Activated CD8-positive, alpha-beta memory T cell treated with anti-CD3 and anti-CD28 coated beads, Interleukin-2, amount 50 U/mL, for 1 hour (primary cell): Measurements from ENCODE around the gene GORASP1.

ENCODE experiments used
- DNase-seq: peaks from one replicate; pipeline ENCODE4 v3.0.0-alpha.2; 2020; ENCODE audit errors: extremely low read depth

Gene GORASP1

GRCh38 chr3:39102504-39103323, 4.7 kb downstream of the GORASP1 start:
- DNase-seq, result no peak

- no peak for DNase-seq
Measured at GRCh38 chr3:39101022-39101689, 6.3 kb downstream of the GORASP1 start.

GRCh38 chr3:39100500-39100886, 6.9 kb downstream of the GORASP1 start:
- DNase-seq, result no peak

GRCh38 chr3:39099738-39100499, 7.5 kb downstream of the GORASP1 start:
- DNase-seq, result no peak

GRCh38 chr3:39099242-39099641, 8.2 kb downstream of the GORASP1 start:
- DNase-seq, result no peak

DNA sequence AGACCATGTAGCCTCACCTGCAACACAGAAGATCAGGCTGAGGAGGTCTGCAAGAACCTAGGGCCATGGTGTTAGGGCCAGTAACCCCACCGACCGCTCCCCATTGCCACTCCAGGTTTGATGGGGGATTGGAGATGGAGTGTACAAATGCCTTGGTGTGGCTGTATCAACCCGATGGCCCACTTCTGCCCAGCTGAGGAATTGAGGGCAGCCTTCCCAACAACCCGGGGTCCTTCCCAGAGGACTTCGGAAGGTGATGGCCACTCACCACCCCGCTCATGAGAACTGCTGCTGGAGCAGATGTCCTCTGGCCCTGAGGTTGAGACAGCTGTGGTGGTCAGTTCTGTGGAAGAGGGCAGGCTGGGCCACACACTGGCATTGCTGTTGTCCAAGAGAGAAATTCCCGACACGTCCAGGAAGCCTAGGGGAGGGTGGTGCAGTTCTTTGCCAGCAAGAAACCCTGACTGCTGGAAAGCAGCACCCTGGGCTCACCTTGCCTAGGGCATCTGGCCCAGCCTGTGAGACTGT, 8.9 kb downstream of the GORASP1 start:
- no peak for DNase-seq

GRCh38 chr3:39097716-39098472, 9.5 kb downstream of the GORASP1 start:
- no peak for DNase-seq

DNA sequence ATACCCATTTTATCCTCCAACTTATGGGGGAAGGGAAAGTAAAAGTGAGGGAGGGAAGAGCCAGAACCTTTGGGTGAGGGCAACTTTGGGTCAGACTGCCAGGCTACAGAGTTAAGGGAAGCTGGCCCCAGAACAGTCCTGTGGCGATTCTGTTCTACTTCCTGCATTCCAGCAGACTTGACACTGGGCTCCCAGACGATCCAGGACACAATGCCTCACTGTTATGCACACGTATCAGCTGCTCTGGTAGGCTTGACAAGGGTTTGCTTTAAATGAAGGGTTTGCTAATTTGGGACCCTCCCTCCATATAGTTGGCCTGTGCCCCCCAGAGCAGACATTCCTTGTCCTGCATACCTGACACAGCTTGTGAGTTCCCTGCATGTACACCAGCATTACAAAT, 10.7 kb downstream of the GORASP1 start:
- DNase-seq, result no peak

GRCh38 chr3:39095778-39096177, 11.6 kb downstream of the GORASP1 start:
- DNase-seq, result no peak

DNA sequence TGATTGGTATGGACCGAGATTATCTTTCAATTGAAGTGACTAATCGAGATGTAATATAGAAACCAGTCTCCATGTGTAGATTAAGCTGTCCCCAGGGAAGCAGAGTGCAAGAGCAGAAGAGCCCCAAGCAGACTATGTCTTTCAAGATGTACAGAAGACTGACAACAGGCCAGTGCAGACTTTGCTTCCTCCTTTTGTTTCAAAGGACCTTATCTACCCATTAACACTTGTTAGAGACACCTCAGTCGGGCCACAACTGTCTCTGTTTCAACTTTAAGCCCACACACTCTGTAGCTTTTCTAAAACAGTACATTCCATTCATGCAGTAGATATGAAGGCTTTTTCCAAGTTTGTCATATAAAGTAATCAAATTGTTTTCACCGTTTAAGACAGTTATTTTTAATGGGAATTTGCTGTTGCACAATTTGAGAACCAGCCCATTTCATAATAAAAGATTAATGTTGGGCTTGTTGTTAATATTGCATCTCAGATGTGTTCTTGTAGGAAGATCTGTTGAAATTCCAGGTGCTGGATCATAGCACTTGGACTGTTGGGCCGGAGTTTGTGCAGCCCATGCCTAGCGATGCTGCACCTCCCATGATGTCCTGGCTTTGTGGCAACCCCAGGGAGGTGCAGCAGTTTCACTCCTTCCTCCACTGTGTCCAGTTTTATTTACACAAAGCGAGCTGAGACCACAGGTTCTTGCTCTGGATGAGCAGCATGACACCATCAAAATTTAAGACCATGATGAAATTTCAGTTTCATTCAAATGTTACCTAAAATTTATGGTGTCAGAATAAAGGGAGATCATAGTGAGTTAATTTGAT, 12.4 kb downstream of the GORASP1 start:
- no peak for DNase-seq

GRCh38 chr3:39090922-39091321, 16.5 kb downstream of the GORASP1 start:
- DNase-seq, result no peak

DNA sequence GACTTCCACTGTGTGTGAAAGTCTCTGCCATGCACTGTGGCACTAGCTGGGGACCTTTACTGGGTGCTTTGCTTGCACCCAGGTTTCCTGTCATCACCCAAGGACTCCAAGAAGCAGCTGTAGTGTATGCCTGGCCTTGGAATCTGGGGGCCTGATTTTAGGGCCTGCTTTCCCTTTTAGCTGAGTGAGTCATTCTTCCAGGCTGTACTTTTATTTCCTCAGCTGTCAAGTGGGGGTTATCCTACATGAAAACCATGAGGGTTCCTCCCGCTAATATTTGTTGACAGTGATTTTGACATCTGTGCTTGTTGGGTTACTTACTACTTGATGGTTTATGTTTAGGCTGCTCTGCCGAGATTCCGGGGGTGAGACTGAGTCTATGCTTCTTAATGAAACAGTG, 18.5 kb downstream of the GORASP1 start:
- no peak for DNase-seq

- no peak for DNase-seq
Measured at GRCh38 chr3:39088456-39088855, 19.0 kb downstream of the GORASP1 start.

GRCh38 chr3:39086144-39086543, 21.3 kb downstream of the GORASP1 start:
- DNase-seq, result no peak

- no peak for DNase-seq
Measured at GRCh38 chr3:39082666-39083313, 24.6 kb downstream of the GORASP1 start.

- DNase-seq, result no peak
Measured at GRCh38 chr3:39080026-39080425, 27.4 kb downstream of the GORASP1 start.

DNA sequence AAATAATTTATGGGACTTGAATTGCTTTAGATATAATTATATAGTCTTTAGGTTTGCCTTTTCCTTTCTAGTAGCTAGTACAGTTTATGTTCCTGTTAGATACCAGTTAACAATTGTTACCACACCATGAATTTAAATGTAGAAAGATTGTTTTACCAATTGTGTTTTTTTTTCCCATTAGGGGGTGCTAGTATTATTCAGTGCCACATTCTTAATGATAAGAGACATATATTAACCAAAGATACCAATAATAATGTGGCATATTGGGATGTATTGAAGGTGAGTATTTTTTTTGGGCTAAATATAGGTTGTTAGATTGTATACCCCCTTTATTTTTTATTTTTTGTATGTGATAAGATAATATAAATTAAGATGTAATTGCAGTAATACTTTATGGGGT, 27.9 kb downstream of the GORASP1 start:
- no peak for DNase-seq

DNA sequence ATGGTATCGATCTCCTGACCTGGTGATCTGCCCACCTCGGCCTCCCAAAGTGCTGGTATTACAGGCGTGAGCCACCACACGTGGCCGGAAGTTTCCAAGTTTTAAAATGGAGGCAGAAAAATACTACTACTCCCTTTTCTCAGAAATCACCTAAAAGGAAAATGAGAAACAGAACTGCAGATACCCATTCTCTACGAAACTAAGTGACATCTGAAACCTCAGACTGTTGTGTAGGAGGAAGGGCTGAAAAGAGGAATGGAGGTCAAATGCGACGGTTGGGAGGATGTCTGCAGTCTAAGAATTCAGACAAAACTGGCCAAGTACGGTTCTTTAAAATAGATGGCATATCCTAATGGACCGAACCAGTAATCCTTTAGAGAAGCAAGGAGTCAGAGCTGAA, 31.5 kb downstream of the GORASP1 start:
- no peak for DNase-seq

DNA sequence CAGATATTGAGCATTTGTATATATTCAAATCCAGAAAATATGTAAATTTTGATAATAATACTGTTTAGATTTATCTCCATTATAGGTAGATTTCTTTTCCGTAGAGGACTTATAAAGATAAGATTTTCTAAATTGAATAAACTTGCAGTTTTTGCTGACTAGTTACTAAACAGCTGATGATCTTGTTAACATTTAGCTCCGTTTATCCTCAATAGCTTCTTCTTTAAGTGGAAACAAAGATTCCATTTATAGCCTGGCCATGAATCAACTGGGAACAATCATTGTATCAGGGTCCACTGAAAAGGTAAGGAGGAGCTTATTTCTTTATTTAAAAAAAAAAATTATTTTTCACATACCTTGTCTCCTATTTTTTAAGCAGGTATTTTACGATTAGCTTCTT, 38.9 kb downstream of the GORASP1 start:
- no peak for DNase-seq

- no peak for DNase-seq
Measured at GRCh38 chr3:39067286-39067685, 40.1 kb downstream of the GORASP1 start.
